Fibroblast of lung (primary cell): ENCODE data around the gene CARMIL3.

Experiments used
- CTCF ChIP-seq, 2 donors: IDR thresholded peaks in 1 of 2; conservative IDR thresholded peaks in 1 of 2; 1 replicate in 1 of 2; 2 replicates in 1 of 2; pipeline ENCODE4 v1.5.1; 2011 to 2012; ENCODE audit warnings: low read length in 2 of 2, control low read depth in 1 of 2, inconsistent platforms in 1 of 2, low read depth in 1 of 2, mild to moderate bottlenecking in 1 of 2
- EZH2 ChIP-seq: IDR thresholded peaks from 2 replicates; pipeline ENCODE4 v1.5.1; 2012; ENCODE audit warnings: low read length, control low read depth, mild to moderate bottlenecking; ENCODE audit errors: missing control alignments

GRCh38 chr14:24064091-24064795 lies 12.4 kb downstream of the CARMIL3 start:
- no peak for TF ChIP-seq CTCF (conservative IDR thresholded peaks at IDR 0.05 in 1 of 2, IDR thresholded peaks at IDR 0.05 in 1 of 2; ENCODE audit: low read depth in 1 of 2, low read length in 2 of 2)
- no peak for TF ChIP-seq EZH2
